ENCODE measurements around the gene SSH3.

DNA sequence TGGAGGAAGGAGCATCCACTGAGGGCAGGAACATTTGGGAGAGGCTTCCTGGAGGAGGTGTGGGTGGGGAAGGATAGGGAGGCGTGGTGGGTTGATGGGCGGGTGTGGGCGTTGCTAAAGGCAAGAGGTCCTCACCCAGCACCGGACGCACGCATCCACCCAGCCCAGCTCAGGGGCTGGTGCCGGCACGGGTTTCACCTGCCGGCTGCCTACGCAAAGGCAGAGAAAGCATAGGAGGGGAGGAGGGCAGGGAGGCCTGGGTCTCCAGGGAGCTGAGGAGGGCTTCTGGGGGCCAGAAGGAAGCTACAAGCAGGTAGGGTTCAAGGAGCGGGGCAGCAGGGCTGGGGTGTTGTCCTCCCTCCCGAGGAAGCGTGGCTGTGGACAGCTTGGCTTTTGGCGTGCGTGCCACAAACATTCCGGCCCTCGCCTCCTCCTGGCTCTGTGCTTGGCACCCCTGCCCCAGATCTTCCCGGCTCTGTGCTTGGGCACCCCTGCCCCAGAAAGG, 7.8 kb downstream of the SSH3 start:
- TF ChIP-seq YY1 (IDR thresholded peaks at IDR 0.05; ENCODE audit: insufficient read depth, insufficient read length) = no peak
- no peak for TF ChIP-seq ZNF274 (IDR thresholded peaks at IDR 0.05; ENCODE audit: low read depth, low read length)

Data from NT2/D1 (cell line).